HepG2 (cell line): ENCODE data around the gene MFSD2B. TPM values are rescaled to one million over a fixed set of nuclear protein-coding genes. Genes with fewer than 3 reads are reported as not detected.

Source experiments
- ATAC-seq: fragments of 200-7000 bp; cut with Tn5 transposase; 3 replicates; pipeline ENCODE4 v1.9.1; 2020; ENCODE audit warnings: mild to moderate bottlenecking, moderate library complexity
- BruUV-seq: library from RNA; stranded (reverse); fragments of 400-500 nt; replicated peaks from 2 replicates; lab custom pipeline; 2021; lab: Mats Ljungman, UMichigan
- CTCF ChIA-PET: fragments of 300-600 bp; formaldehyde crosslinking; extraction: SDS; loops from one replicate; lab custom pipeline; 2021; ENCODE audit warnings: low total read pairs, inconsistent platforms, low intra/inter-chr PET ratio; lab: Yijun Ruan, JAX
- POLR2A ChIA-PET: fragments of 350-600 bp; sonication (Branson Sonifier 250); formaldehyde crosslinking; loops from one replicate; lab custom pipeline; 2020; ENCODE audit warnings: antibody characterized with exemption, inconsistent platforms; lab: Yijun Ruan, JAX
- DNase-seq: peaks from one replicate; pipeline ENCODE4 v3.0.0-alpha.2; 2015; ENCODE audit warnings: low spot score
- FAIRE-seq: peaks from 3 replicates; lab custom pipeline; 2011; peaks lifted over from hg19 to GRCh38; lab: Jason Lieb, UNC
- H2AFZ ChIP-seq: one replicate; pipeline ENCODE4 v1.6.1; 2011; ENCODE audit warnings: low read length, inconsistent platforms
- H3K27ac ChIP-seq: fragments of 300-600 bp; 3 replicates; pipeline ENCODE4 v1.8.0; 2011; ENCODE audit warnings: mixed run types, mild to moderate bottlenecking, mixed read lengths, low read length, inconsistent platforms; ENCODE audit not compliant: insufficient read depth; ENCODE audit errors: extremely low read length
- H3K27me3 ChIP-seq, 2 experiments: fragments of 200-600 bp in 1 of 2; 2 replicates in 1 of 2; 3 replicates in 1 of 2; pipeline versions ENCODE4 v1.6.0 to v1.8.0; 2011; ENCODE audit warnings: low read length in 2 of 2, mild to moderate bottlenecking in 2 of 2, moderate library complexity in 2 of 2, inconsistent platforms in 1 of 2; ENCODE audit not compliant: insufficient read depth in 2 of 2, control insufficient read depth in 1 of 2
- H3K36me3 ChIP-seq, 2 experiments: fragments of 200-600 bp in 1 of 2; replicated peaks in 1 of 2; 2 replicates in 1 of 2; 3 replicates in 1 of 2; pipeline versions ENCODE4 v1.5.1 to v1.8.0; 2011; ENCODE audit warnings: low read length in 2 of 2, inconsistent platforms in 1 of 2; ENCODE audit not compliant: insufficient read depth in 2 of 2, control insufficient read depth in 1 of 2
- H3K4me1 ChIP-seq: 2 replicates; pipeline ENCODE4 v1.5.1; 2012; ENCODE audit warnings: low read length, inconsistent platforms; ENCODE audit not compliant: insufficient read depth
- H3K4me2 ChIP-seq: 2 replicates; pipeline ENCODE4 v1.6.0; 2011; ENCODE audit warnings: low read depth, low read length, inconsistent platforms
- H3K4me3 ChIP-seq, 3 experiments: fragments of 200-600 bp in 1 of 3; sonication (generic), shearing (Covaris generic) in 1 of 3; replicated peaks in 1 of 3; 2 replicates each; pipeline ENCODE4 v1.5.1; 2011 to 2016; ENCODE audit warnings: low read length in 3 of 3, inconsistent platforms in 2 of 3, low read depth in 2 of 3, mild to moderate bottlenecking in 2 of 3, control low read depth in 1 of 3, mixed read lengths in 1 of 3; ENCODE audit not compliant: insufficient read depth in 1 of 3
- H3K79me2 ChIP-seq: one replicate; pipeline ENCODE4 v1.6.1; 2011; ENCODE audit warnings: low read length, inconsistent platforms; ENCODE audit not compliant: insufficient read depth
- H3K9ac ChIP-seq: 2 replicates; pipeline ENCODE4 v1.6.0; 2011; ENCODE audit warnings: mild to moderate bottlenecking, low read depth, low read length, inconsistent platforms; ENCODE audit not compliant: insufficient read depth
- H3K9me3 ChIP-seq: 2 replicates; pipeline ENCODE4 v1.5.1; 2012; ENCODE audit warnings: mild to moderate bottlenecking, low read length
- H4K20me1 ChIP-seq: 2 replicates; pipeline ENCODE4 v1.6.0; 2011; ENCODE audit warnings: inconsistent platforms, mild to moderate bottlenecking, low read length, moderate library complexity; ENCODE audit not compliant: insufficient read depth
- AHR ChIP-seq: IDR thresholded peaks from 2 replicates; pipeline ENCODE4 v1.6.1; 2018; ENCODE audit warnings: missing genetic modification reagents, missing compliant biosample characterization
- ARHGAP35 ChIP-seq: sonication (generic); formaldehyde crosslinking; IDR thresholded peaks from 2 replicates; pipeline ENCODE4 v1.9.0; 2022; ENCODE audit warnings: mild to moderate bottlenecking, inconsistent platforms, moderate library complexity, missing genetic modification reagents, borderline replicate concordance
- HOXA7 ChIP-seq: sonication (generic); formaldehyde crosslinking; IDR thresholded peaks from 2 replicates; pipeline ENCODE4 v1.8.1; 2022; ENCODE audit warnings: mild to moderate bottlenecking, missing genetic modification reagents, moderate library complexity
- MZF1 ChIP-seq: sonication (generic); formaldehyde crosslinking; IDR thresholded peaks from 2 replicates; pipeline ENCODE4 v1.8.1; 2023; ENCODE audit warnings: mild to moderate bottlenecking, missing genetic modification reagents, borderline replicate concordance
- NCOA5 ChIP-seq: sonication (generic); formaldehyde crosslinking; IDR thresholded peaks from 2 replicates; pipeline ENCODE4 v1.4.0; 2020; ENCODE audit warnings: missing genetic modification reagents
- NR1H2 ChIP-seq: sonication (generic); formaldehyde crosslinking; IDR thresholded peaks from 2 replicates; pipeline ENCODE4 v1.8.1; 2022; ENCODE audit warnings: low read depth, missing genetic modification reagents, borderline replicate concordance
- POGZ ChIP-seq: sonication (generic); formaldehyde crosslinking; IDR thresholded peaks from 2 replicates; pipeline ENCODE4 v1.4.0; 2020; ENCODE audit warnings: mild to moderate bottlenecking, missing genetic modification reagents
- SP4 ChIP-seq: sonication (generic); formaldehyde crosslinking; IDR thresholded peaks from 2 replicates; pipeline ENCODE4 v1.8.1; 2023; ENCODE audit warnings: mild to moderate bottlenecking, missing genetic modification reagents
- TEAD3 ChIP-seq: optimal IDR thresholded peaks from 2 replicates; pipeline ENCODE3; 2016; ENCODE audit warnings: borderline replicate concordance
- TGIF2 ChIP-seq: IDR thresholded peaks from 2 replicates; pipeline ENCODE4 v1.6.1; 2016; ENCODE audit warnings: control low read depth, missing compliant biosample characterization
- ZBTB1 ChIP-seq: sonication (generic); formaldehyde crosslinking; IDR thresholded peaks from 2 replicates; pipeline ENCODE4 v1.4.0; 2020; ENCODE audit warnings: missing genetic modification reagents, borderline replicate concordance
- ZBTB38 ChIP-seq: sonication (generic); formaldehyde crosslinking; IDR thresholded peaks from 2 replicates; pipeline ENCODE4 v1.5.1; 2020; ENCODE audit warnings: mild to moderate bottlenecking, missing genetic modification reagents
- ZFX ChIP-seq: sonication (generic); formaldehyde crosslinking; IDR thresholded peaks from 2 replicates; pipeline ENCODE4 v1.4.0; 2020; ENCODE audit warnings: mild to moderate bottlenecking, low read depth, missing genetic modification reagents, moderate library complexity
- ZFY ChIP-seq: sonication (generic); formaldehyde crosslinking; IDR thresholded peaks from 2 replicates; pipeline ENCODE4 v1.4.0; 2020; ENCODE audit warnings: missing genetic modification reagents
- ZNF724P ChIP-seq: sonication (generic); formaldehyde crosslinking; IDR thresholded peaks from 2 replicates; pipeline ENCODE4 v1.8.0; 2022; ENCODE audit warnings: missing genetic modification reagents, borderline replicate concordance
- ZNF75D ChIP-seq: sonication (generic); formaldehyde crosslinking; IDR thresholded peaks from 2 replicates; pipeline ENCODE4 v1.8.1; 2023; ENCODE audit warnings: missing genetic modification reagents, mild to moderate bottlenecking, borderline replicate concordance
- ZNF761 ChIP-seq: sonication (generic); formaldehyde crosslinking; conservative IDR thresholded peaks from 2 replicates; pipeline ENCODE4 v1.4.0; 2020; ENCODE audit warnings: mild to moderate bottlenecking, missing genetic modification reagents
- ZNF777 ChIP-seq: sonication (generic); formaldehyde crosslinking; IDR thresholded peaks from 2 replicates; pipeline ENCODE4 v1.4.0; 2020; ENCODE audit warnings: missing genetic modification reagents
- WGBS: methylation state at CpG from one replicate; pipeline ENCODE4 v1.1.6; 2017; ENCODE audit warnings: low lambda C conversion rate; 5-methylcytosine and 5-hydroxymethylcytosine counted together
- in situ Hi-C: cut with HindIII; loops from 2 replicates; pipeline ENCODE4 v1.10.0; 2017; ENCODE audit warnings: low pct_unique_long_range_greater_than_20kb; ENCODE audit not compliant: extremely low pct_ligation_motif_present
- intact Hi-C: fragments of 100-400 bp; cut with micrococcal nuclease; formaldehyde crosslinking; loops from one replicate; pipeline ENCODE4 v1.10.0; 2022; ENCODE audit not compliant: unreplicated experiment
- polyA plus RNA-seq, 8 experiments: library from polyadenylated mRNA; depleted of rRNA in 3 of 8; stranded (reverse) in 7 of 8; unstranded in 1 of 8; fragments of >200 nt; fragmentation: Illumina TruSeq in 4 of 8; extraction: Trizol in 4 of 8; gene quantifications; 2 replicates each; pipeline versions ENCODE4 v1.2.1 to v1.2.3, GENCODE V29; 2011 to 2016; ENCODE audit warnings: low read depth in 4 of 8, missing spikeins in 1 of 8, mixed read lengths in 1 of 8; ENCODE audit not compliant: insufficient read depth in 1 of 8
- total RNA-seq, 5 experiments: library from RNA; depleted of rRNA; stranded (reverse); fragments of >200 nt; fragmentation: Illumina TruSeq; extraction: Trizol; gene quantifications; 2 replicates each; pipeline ENCODE4 v1.2.3, GENCODE V29; 2016; ENCODE audit warnings: low read depth in 1 of 5
- TF ChIP-seq, protein P1 (sequence below), 2 experiments: IDR thresholded peaks; 2 replicates each; pipeline ENCODE4 v1.6.1; 2011 to 2012; ENCODE audit warnings: low read length in 2 of 2, borderline replicate concordance in 1 of 2, low read depth in 1 of 2, mild to moderate bottlenecking in 1 of 2, moderate library complexity in 1 of 2
- TF ChIP-seq, protein P2 (sequence below): sonication (generic); formaldehyde crosslinking; IDR thresholded peaks from 2 replicates; pipeline ENCODE4 v1.5.0; 2020; ENCODE audit warnings: missing genetic modification reagents
- TF ChIP-seq, protein P3 (sequence below): IDR thresholded peaks from 2 replicates; pipeline ENCODE4 v1.6.1; 2012; ENCODE audit warnings: inconsistent platforms

Gene MFSD2B
- total and polyA plus RNA-seq, 2 of the 13 experiments (the other 11 are each of a cell fraction or from before 2014, with no cell fraction given), result 0.21 to 0.93 TPM

DNA sequence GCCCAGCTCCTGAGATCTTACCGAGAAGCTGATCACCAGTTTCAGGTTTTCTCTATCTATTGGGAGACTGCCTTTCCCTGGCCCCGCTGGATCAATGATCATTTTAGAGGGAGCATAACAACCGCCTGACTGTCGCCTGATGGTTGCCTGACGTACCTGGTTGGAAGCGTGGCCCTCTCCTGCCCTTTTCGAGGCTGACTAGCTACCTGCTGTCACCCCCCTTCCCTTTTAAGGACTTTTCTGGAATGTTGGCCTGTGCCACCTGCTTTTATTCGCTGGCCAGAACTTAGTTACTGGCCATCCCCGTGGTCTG lies 562 bp upstream of the MFSD2B start:
- intact Hi-C loops (no loop called here), in situ Hi-C loops (no loop called here)
- peak overlapping the region; percentile 3; the same call in 1 of the 2 replicates for H3K9ac ChIP-seq
- H3K4me1 ChIP-seq, result peaks cover 31% of the 10 kb centered on the region
- H3K9me3 ChIP-seq, result no peaks in the 10 kb centered on the region
- no peaks in the 10 kb centered on the region for H3K36me3 ChIP-seq
- FAIRE-seq, result no peak
- H2AFZ ChIP-seq, result no peak overlapping the region
- ChIA-PET CTCF (interaction anchor here (0.7 kb wide), 1 partner anchor 168 kb away, joined by 3 read pairs; no protein-coding TSS in a partner anchor), POLR2A (interaction anchor here (2.3 kb wide), 1 partner anchor 38 kb away, joined by 7 read pairs; the partner anchor contains the start of gene WDCP)
- 55% methylated on average over 9 of the region's 9 CpGs for WGBS
- no peak overlapping the region for H3K27ac ChIP-seq
- no peak for DNase-seq
- no TSS peak for BruUV-seq
- peak overlapping the region; percentile 73 for H3K4me2 ChIP-seq
- peak; percentile 51 for ATAC-seq
- H3K27me3 ChIP-seq, result no peaks in the 10 kb centered on the region
- no peaks in the 10 kb centered on the region for H4K20me1 ChIP-seq
- H3K4me3 ChIP-seq, result peak overlapping the region in 1 of 3 experiments; percentile 51; a peak in 2 of 6 replicates
- no peaks in the 10 kb centered on the region for H3K79me2 ChIP-seq
- TF ChIP-seq TGIF2 (CRISPR knock-in tag), result no peak
- TF ChIP-seq TEAD3, result no peak
- TF ChIP-seq SP4 (CRISPR knock-in tag), result 0 out of 2 replicates have a peak, but pooled peaks have one; percentile 22
- no peak for TF ChIP-seq NR1H2 (CRISPR knock-in tag)
- TF ChIP-seq ZNF724P (CRISPR knock-in tag), result no peak
- no peak for TF ChIP-seq NCOA5 (CRISPR knock-in tag)
- TF ChIP-seq HOXA7 (CRISPR knock-in tag), result no peak
- TF ChIP-seq, protein P1, sequence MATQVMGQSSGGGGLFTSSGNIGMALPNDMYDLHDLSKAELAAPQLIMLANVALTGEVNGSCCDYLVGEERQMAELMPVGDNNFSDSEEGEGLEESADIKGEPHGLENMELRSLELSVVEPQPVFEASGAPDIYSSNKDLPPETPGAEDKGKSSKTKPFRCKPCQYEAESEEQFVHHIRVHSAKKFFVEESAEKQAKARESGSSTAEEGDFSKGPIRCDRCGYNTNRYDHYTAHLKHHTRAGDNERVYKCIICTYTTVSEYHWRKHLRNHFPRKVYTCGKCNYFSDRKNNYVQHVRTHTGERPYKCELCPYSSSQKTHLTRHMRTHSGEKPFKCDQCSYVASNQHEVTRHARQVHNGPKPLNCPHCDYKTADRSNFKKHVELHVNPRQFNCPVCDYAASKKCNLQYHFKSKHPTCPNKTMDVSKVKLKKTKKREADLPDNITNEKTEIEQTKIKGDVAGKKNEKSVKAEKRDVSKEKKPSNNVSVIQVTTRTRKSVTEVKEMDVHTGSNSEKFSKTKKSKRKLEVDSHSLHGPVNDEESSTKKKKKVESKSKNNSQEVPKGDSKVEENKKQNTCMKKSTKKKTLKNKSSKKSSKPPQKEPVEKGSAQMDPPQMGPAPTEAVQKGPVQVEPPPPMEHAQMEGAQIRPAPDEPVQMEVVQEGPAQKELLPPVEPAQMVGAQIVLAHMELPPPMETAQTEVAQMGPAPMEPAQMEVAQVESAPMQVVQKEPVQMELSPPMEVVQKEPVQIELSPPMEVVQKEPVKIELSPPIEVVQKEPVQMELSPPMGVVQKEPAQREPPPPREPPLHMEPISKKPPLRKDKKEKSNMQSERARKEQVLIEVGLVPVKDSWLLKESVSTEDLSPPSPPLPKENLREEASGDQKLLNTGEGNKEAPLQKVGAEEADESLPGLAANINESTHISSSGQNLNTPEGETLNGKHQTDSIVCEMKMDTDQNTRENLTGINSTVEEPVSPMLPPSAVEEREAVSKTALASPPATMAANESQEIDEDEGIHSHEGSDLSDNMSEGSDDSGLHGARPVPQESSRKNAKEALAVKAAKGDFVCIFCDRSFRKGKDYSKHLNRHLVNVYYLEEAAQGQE (IDR thresholded peaks at IDR 0.05; ENCODE audit: borderline replicate concordance in 1 of 2, low read depth in 1 of 2, low read length in 2 of 2), result no peak
- TF ChIP-seq ZFY (CRISPR knock-in tag), result peak; percentile 25; the same call in 1 of the 2 replicates
- 0 out of 2 replicates have a peak, but pooled peaks have one; percentile 24 for TF ChIP-seq ZNF777
- TF ChIP-seq ARHGAP35 (CRISPR knock-in tag), result no peak
- no peak for TF ChIP-seq POGZ (CRISPR knock-in tag)
- no peak for TF ChIP-seq ZBTB1 (CRISPR knock-in tag)
- TF ChIP-seq, protein P2, sequence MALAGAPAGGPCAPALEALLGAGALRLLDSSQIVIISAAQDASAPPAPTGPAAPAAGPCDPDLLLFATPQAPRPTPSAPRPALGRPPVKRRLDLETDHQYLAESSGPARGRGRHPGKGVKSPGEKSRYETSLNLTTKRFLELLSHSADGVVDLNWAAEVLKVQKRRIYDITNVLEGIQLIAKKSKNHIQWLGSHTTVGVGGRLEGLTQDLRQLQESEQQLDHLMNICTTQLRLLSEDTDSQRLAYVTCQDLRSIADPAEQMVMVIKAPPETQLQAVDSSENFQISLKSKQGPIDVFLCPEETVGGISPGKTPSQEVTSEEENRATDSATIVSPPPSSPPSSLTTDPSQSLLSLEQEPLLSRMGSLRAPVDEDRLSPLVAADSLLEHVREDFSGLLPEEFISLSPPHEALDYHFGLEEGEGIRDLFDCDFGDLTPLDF (CRISPR knock-in tag), result no peak
- no peak for TF ChIP-seq MZF1
- no peak for TF ChIP-seq AHR (CRISPR knock-in tag)
- TF ChIP-seq ZNF75D (CRISPR knock-in tag), result no peak
- TF ChIP-seq ZFX (CRISPR knock-in tag), result 0 out of 2 replicates have a peak, but pooled peaks have one; percentile 13
- TF ChIP-seq ZNF761, result no peak
- TF ChIP-seq, protein P3, sequence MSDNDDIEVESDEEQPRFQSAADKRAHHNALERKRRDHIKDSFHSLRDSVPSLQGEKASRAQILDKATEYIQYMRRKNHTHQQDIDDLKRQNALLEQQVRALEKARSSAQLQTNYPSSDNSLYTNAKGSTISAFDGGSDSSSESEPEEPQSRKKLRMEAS, result peak; percentile 35; the same call in 1 of the 2 replicates
- 0 out of 2 replicates have a peak, but pooled peaks have one; percentile 45 for TF ChIP-seq ZBTB38
